Endothelial cell of umbilical vein (primary cell): ENCODE measurements around the gene MPP4. TPM values are rescaled to one million over a fixed set of nuclear protein-coding genes. Genes with fewer than 3 reads are reported as not detected.

Experiments used
- BruUV-seq: library from RNA; stranded (reverse); fragments of 400-500 nt; replicated peaks from 2 replicates; lab custom pipeline; 2021; lab: Mats Ljungman, UMichigan
- CTCF ChIA-PET: fragments of 300-600, 350-600 bp; sonication (Branson Sonifier 250); formaldehyde crosslinking; loops from one replicate; lab custom pipeline; 2021; ENCODE audit warnings: antibody characterized with exemption, inconsistent platforms; lab: Charles Lee
- POLR2A ChIA-PET: fragments of 300-600, 350-600 bp; sonication (Branson Sonifier 250); formaldehyde crosslinking; loops from one replicate; lab custom pipeline; 2021; ENCODE audit warnings: antibody characterized with exemption, inconsistent platforms; lab: Charles Lee
- DNase-seq: peaks from one replicate; pipeline ENCODE4 v3.0.0-alpha.2; 2011; ENCODE audit warnings: low read depth, low spot score
- FAIRE-seq: peaks from 2 replicates; lab custom pipeline; 2011; peaks lifted over from hg19 to GRCh38; lab: Jason Lieb, UNC
- H2AFZ ChIP-seq: 2 replicates; pipeline ENCODE4 v1.6.0; 2012; ENCODE audit warnings: low read depth, low read length, control low read depth, inconsistent platforms
- H3K27ac ChIP-seq: 2 replicates; pipeline ENCODE4 v1.5.1; 2011; ENCODE audit warnings: low read depth, mild to moderate bottlenecking, control low read depth, low read length, moderate library complexity; ENCODE audit not compliant: insufficient read depth
- H3K27me3 ChIP-seq, 2 experiments: 2 replicates each; pipeline versions ENCODE4 v1.6.0 to v1.6.1; 2011; ENCODE audit warnings: low read length in 2 of 2, mixed read lengths in 1 of 2; ENCODE audit not compliant: control insufficient read depth in 2 of 2, insufficient read depth in 2 of 2
- H3K36me3 ChIP-seq, 2 experiments: 2 replicates in 1 of 2; 3 replicates in 1 of 2; pipeline ENCODE4 v1.5.1; 2011; ENCODE audit warnings: low read length in 2 of 2, mild to moderate bottlenecking in 1 of 2, moderate library complexity in 1 of 2; ENCODE audit not compliant: control insufficient read depth in 2 of 2, insufficient read depth in 2 of 2; ENCODE audit errors: extremely low read depth in 1 of 2
- H3K4me1 ChIP-seq: 3 replicates; pipeline ENCODE4 v1.5.1; 2011; ENCODE audit warnings: mild to moderate bottlenecking, low read length; ENCODE audit not compliant: control insufficient read depth, insufficient read depth; ENCODE audit errors: extremely low read depth
- H3K4me2 ChIP-seq: 2 replicates; pipeline ENCODE4 v1.6.1; 2011; ENCODE audit warnings: low read length, control low read depth, mixed read lengths; ENCODE audit not compliant: insufficient read depth
- H3K4me3 ChIP-seq, 3 experiments: fragments of 200-600 bp in 1 of 3; sonication (generic), shearing (Covaris generic) in 1 of 3; replicated peaks in 1 of 3; 2 replicates each; pipeline ENCODE4 v1.5.1; 2011 to 2016; ENCODE audit warnings: control low read depth in 3 of 3, low read length in 3 of 3, mild to moderate bottlenecking in 2 of 3, inconsistent platforms in 1 of 3, low read depth in 1 of 3, moderate library complexity in 1 of 3; ENCODE audit not compliant: insufficient read depth in 1 of 3
- H3K79me2 ChIP-seq: 2 replicates; pipeline ENCODE4 v1.6.0; 2012; ENCODE audit warnings: low read length, inconsistent platforms; ENCODE audit not compliant: control insufficient read depth, insufficient read depth
- H3K9ac ChIP-seq: replicated peaks from 2 replicates; pipeline ENCODE3; 2011; ENCODE audit warnings: low read length, control low read depth; ENCODE audit not compliant: insufficient read depth; ENCODE audit errors: extremely low read depth
- H3K9me1 ChIP-seq: replicated peaks from 3 replicates; pipeline ENCODE4 v1.6.0; 2011; ENCODE audit warnings: mild to moderate bottlenecking, low read length; ENCODE audit not compliant: control insufficient read depth, insufficient read depth; ENCODE audit errors: extremely low read depth
- H3K9me3 ChIP-seq: replicated peaks from 2 replicates; pipeline ENCODE4 v1.5.1; 2012; ENCODE audit warnings: low read length, inconsistent platforms; ENCODE audit not compliant: control insufficient read depth, insufficient read depth
- H4K20me1 ChIP-seq: replicated peaks from 2 replicates; pipeline ENCODE3; 2011; ENCODE audit warnings: mild to moderate bottlenecking, low read length; ENCODE audit not compliant: control insufficient read depth, insufficient read depth; ENCODE audit errors: extremely low read depth
- CTCF ChIP-seq, 2 donors: IDR thresholded peaks; 1 replicate in 1 of 2; 2 replicates in 1 of 2; pipeline ENCODE4 v1.5.1; 2011; ENCODE audit warnings: low read length in 2 of 2, mild to moderate bottlenecking in 2 of 2, moderate library complexity in 2 of 2, control low read depth in 1 of 2, inconsistent platforms in 1 of 2, low read depth in 1 of 2; ENCODE audit not compliant: insufficient read depth in 1 of 2; ENCODE audit errors: extremely low read depth in 1 of 2
- EZH2 ChIP-seq: IDR thresholded peaks from 2 replicates; pipeline ENCODE4 v1.6.1; 2012; ENCODE audit warnings: borderline replicate concordance, low read depth, mild to moderate bottlenecking, moderate library complexity, low read length, inconsistent platforms; ENCODE audit not compliant: severe bottlenecking
- FOS ChIP-seq: IDR thresholded peaks from 2 replicates; pipeline ENCODE4 v1.6.1; 2011; ENCODE audit warnings: mild to moderate bottlenecking, low read length, moderate library complexity, borderline replicate concordance; ENCODE audit not compliant: insufficient read depth
- GATA2 ChIP-seq: IDR thresholded peaks from 2 replicates; pipeline ENCODE4 v1.7.0; 2011; ENCODE audit warnings: low read depth, mild to moderate bottlenecking, moderate library complexity, mixed read lengths, low read length; ENCODE audit not compliant: insufficient read length, insufficient read depth
- JUN ChIP-seq: IDR thresholded peaks from 2 replicates; pipeline ENCODE4 v1.6.1; 2011; ENCODE audit warnings: borderline replicate concordance, low read depth; ENCODE audit not compliant: insufficient read length, insufficient read depth
- MAX ChIP-seq: IDR thresholded peaks from 2 replicates; pipeline ENCODE4 v1.6.1; 2011; ENCODE audit not compliant: insufficient read depth, insufficient read length
- MYC ChIP-seq: IDR thresholded peaks from one replicate; pipeline ENCODE4 v1.6.1; 2011; ENCODE audit warnings: mild to moderate bottlenecking, low read depth, low read length
- POLR2A ChIP-seq: IDR thresholded peaks from 2 replicates; pipeline ENCODE4 v1.6.1; 2012; ENCODE audit warnings: low read depth, mild to moderate bottlenecking, control low read depth, low read length
- POLR2AphosphoS5 ChIP-seq: IDR thresholded peaks from 2 replicates; pipeline ENCODE4 v1.6.1; 2012; ENCODE audit warnings: low read depth, mild to moderate bottlenecking, control low read depth, low read length, moderate library complexity; ENCODE audit not compliant: insufficient read depth
- dilution Hi-C: fragments of 300-500 bp; cut with MboI; formaldehyde crosslinking; loops from one replicate; pipeline ENCODE4 v1.15.0; 2019; ENCODE audit warnings: low sequenced_read_pairs; ENCODE audit not compliant: extremely low pct_ligation_motif_present
- intact Hi-C: fragments of 100-400 bp; cut with micrococcal nuclease; formaldehyde crosslinking; loops from one replicate; pipeline ENCODE4 v1.10.0; 2022
- polyA plus RNA-seq, 4 experiments: library from polyadenylated mRNA; depleted of rRNA in 3 of 4; stranded (reverse) in 3 of 4; unstranded in 1 of 4; fragments of >200 nt; gene quantifications; 2 replicates each; pipeline versions ENCODE4 v1.2.1 to v1.2.3, GENCODE V29; 2011 to 2012; ENCODE audit warnings: missing spikeins in 1 of 4
- total RNA-seq: library from RNA; stranded (reverse); gene quantifications from 2 replicates; pipeline ENCODE4 v1.2.3, GENCODE V29; 2021

MPP4 gene
- total and polyA plus RNA-seq, 2 donors (not counting 3 experiments of a cell fraction or from before 2014, with no cell fraction given), result 5.6 to 7.6 TPM

GRCh38 chr2:201735486-201735885 is 37.0 kb upstream of the MPP4 start:
- Histone ChIP-seq H3K36me3 (peaks cover 3 to 5% of the 10 kb centered on the region in 2 experiments), H3K9me1 (no peaks in the 10 kb centered on the region), H3K9ac (no peak overlapping the region), H3K4me1 (peaks cover 38% of the 10 kb centered on the region), H3K79me2 (no peaks in the 10 kb centered on the region), H3K4me2 (peak overlapping the region; percentile 52), H4K20me1 (no peaks in the 10 kb centered on the region), H2AFZ (no peak overlapping the region), H3K27ac (peak overlapping the region; percentile 43), H3K4me3 (no peak overlapping the region), H3K27me3 (no peaks in the 10 kb centered on the region), H3K9me3 (no peaks in the 10 kb centered on the region)
- intact Hi-C loops, result loop anchor here (1.0 to 5.0 kb wide), 2 partner anchors 39 to 42 kb away; no protein-coding TSS in a partner anchor
- dilution Hi-C loops, result no loop called here
- TF ChIP-seq MAX, result no peak
- TF ChIP-seq POLR2A, result peak; percentile 55
- no peak for TF ChIP-seq JUN
- TF ChIP-seq POLR2AphosphoS5, result peak; percentile 76
- ChIA-PET POLR2A (interaction anchor here (1.3 kb wide), 1 partner anchor 37 kb away, joined by 3 read pairs; the partner anchor contains the start of gene MPP4), CTCF (interaction anchor here (0.8 to 2.3 kb wide), 5 partner anchors 9 to 50 kb away, joined by 3 to 7 read pairs (median 4); partner anchors contain the start of gene MPP4)
- no TSS peak for BruUV-seq
- peak; percentile 88 for DNase-seq
- peak; percentile 91 for FAIRE-seq

GRCh38 chr2:201734111-201734510 is 35.7 kb upstream of the MPP4 start:
- H3K4me3 ChIP-seq, result no peak overlapping the region
- dilution Hi-C loops (no loop called here), intact Hi-C loops (loop anchor here (5.0 kb wide), 1 partner anchor 282 kb away; the partner anchor contains the start of genes STRADB and TRAK2)
- no peaks in the 10 kb centered on the region for H3K79me2 ChIP-seq
- DNase-seq (no peak), FAIRE-seq (no peak)
- H3K36me3 ChIP-seq, result peaks cover 3 to 5% of the 10 kb centered on the region in 2 experiments
- peak overlapping the region; percentile 81 for H3K4me2 ChIP-seq
- H3K9ac ChIP-seq, result peak overlapping the region; percentile 11
- peaks cover 38% of the 10 kb centered on the region for H3K4me1 ChIP-seq
- no peaks in the 10 kb centered on the region for H3K9me3 ChIP-seq
- BruUV-seq, result no TSS peak
- H3K9me1 ChIP-seq, result no peaks in the 10 kb centered on the region
- H4K20me1 ChIP-seq, result no peaks in the 10 kb centered on the region
- peak overlapping the region; percentile 23 for H3K27ac ChIP-seq
- ChIA-PET CTCF (interaction anchor here (1.0 to 1.9 kb wide), 6 partner anchors 9 to 283 kb away, joined by 3 to 8 read pairs (median 4); partner anchors contain the start of genes STRADB and TRAK2), POLR2A (interaction anchor here (1.4 kb wide), 1 partner anchor 11 kb away, joined by 3 read pairs; no protein-coding TSS in a partner anchor)
- no peak overlapping the region for H2AFZ ChIP-seq
- H3K27me3 ChIP-seq, result no peaks in the 10 kb centered on the region
- TF ChIP-seq CTCF (IDR thresholded peaks at IDR 0.05; ENCODE audit: extremely low read depth in 1 of 2, insufficient read depth in 1 of 2, low read depth in 1 of 2, low read length in 2 of 2) (no peak), MAX (no peak), POLR2AphosphoS5 (no peak), JUN (no peak), FOS (no peak), MYC (no peak), EZH2 (no peak), POLR2A (no peak), GATA2 (no peak)
